ENCODE results near the gene DOCK10.

The DOCK10 gene

DNA sequence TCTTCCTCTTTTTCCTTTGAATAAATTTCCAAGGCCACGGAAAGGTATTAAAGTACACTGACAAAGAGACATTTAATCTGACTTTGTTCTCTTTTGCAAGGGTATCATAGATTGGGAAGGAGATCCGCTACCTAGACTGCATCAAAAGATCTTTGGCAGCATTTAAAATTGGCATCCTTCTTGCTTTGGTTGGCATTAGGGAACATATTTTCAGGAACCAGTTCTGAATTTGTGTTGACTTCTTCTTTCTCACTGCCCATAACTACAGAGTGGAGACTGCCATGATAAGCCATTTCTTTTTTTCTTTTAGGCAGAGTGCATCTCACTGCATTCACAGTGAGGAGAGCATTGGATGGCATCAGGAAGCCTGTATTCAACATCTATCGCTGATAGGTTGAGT, 83.4 kb downstream of the DOCK10 start:
- in situ Hi-C loops (cut with MboI; ENCODE audit: low sequenced_read_pairs, unreplicated experiment): no loop called here
- TF ChIP-seq, protein P1, sequence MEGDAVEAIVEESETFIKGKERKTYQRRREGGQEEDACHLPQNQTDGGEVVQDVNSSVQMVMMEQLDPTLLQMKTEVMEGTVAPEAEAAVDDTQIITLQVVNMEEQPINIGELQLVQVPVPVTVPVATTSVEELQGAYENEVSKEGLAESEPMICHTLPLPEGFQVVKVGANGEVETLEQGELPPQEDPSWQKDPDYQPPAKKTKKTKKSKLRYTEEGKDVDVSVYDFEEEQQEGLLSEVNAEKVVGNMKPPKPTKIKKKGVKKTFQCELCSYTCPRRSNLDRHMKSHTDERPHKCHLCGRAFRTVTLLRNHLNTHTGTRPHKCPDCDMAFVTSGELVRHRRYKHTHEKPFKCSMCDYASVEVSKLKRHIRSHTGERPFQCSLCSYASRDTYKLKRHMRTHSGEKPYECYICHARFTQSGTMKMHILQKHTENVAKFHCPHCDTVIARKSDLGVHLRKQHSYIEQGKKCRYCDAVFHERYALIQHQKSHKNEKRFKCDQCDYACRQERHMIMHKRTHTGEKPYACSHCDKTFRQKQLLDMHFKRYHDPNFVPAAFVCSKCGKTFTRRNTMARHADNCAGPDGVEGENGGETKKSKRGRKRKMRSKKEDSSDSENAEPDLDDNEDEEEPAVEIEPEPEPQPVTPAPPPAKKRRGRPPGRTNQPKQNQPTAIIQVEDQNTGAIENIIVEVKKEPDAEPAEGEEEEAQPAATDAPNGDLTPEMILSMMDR (IDR thresholded peaks at IDR 0.05; ENCODE audit: borderline replicate concordance, control extremely low read depth, extremely low read depth, insufficient read depth, missing control alignments): no peak
- no peak for DNase-seq (ENCODE audit: low spot score)

DNA sequence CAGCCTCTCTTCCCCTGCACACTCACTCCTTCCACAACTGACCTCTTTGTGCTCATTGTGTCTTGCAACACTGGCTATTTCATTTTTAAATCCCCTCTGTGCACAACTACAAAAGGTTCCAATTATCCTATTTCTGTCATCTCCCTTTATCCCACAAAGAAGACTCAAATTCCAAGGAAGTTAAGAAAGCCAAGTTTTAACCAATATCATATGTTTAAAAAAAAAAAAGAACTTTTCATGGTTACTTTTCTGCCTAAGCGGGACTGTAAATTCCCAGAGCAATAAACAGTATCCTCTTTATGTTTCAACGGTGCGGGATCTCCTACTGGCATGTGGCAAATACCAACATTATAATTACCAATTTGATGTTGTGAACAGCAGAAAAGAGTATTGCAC, 83.8 kb downstream of the DOCK10 start:
- no peak for DNase-seq (ENCODE audit: low spot score)
- TF ChIP-seq, protein P1 (IDR thresholded peaks at IDR 0.05; ENCODE audit: borderline replicate concordance, control extremely low read depth, extremely low read depth, insufficient read depth, missing control alignments): no peak
- in situ Hi-C loops (cut with MboI; ENCODE audit: low sequenced_read_pairs, unreplicated experiment): no loop called here

GRCh38 chr2:224957540-224958461, 84.5 kb downstream of the DOCK10 start:
- in situ Hi-C loops (cut with MboI; ENCODE audit: low sequenced_read_pairs, unreplicated experiment): no loop called here
- TF ChIP-seq, protein P1 (IDR thresholded peaks at IDR 0.05; ENCODE audit: borderline replicate concordance, control extremely low read depth, extremely low read depth, insufficient read depth, missing control alignments): no peak
- DNase-seq (ENCODE audit: low spot score): peak; percentile 74

DNA sequence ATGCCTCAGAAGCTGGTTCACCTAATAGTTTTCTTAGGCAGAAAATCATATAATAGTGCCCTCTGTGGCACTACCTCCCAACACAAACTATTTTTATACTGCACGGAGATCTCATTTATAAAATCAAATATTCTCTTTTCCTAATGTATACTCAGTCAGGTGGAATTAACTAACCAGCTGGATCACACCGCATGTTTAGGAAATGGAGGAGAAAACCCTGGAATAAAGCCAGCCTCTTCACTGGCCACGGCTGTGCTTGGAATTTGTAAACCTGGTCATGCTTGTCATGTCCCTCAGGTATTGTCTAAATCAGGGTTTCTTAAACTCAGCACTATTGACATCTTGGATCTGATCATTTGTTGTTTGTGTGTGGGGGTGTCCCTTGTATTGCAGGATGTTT, 85.6 kb downstream of the DOCK10 start:
- in situ Hi-C loops (cut with MboI; ENCODE audit: low sequenced_read_pairs, unreplicated experiment): no loop called here
- no peak for DNase-seq (ENCODE audit: low spot score)
- TF ChIP-seq, protein P1 (IDR thresholded peaks at IDR 0.05; ENCODE audit: borderline replicate concordance, control extremely low read depth, extremely low read depth, insufficient read depth, missing control alignments): no peak

DNA sequence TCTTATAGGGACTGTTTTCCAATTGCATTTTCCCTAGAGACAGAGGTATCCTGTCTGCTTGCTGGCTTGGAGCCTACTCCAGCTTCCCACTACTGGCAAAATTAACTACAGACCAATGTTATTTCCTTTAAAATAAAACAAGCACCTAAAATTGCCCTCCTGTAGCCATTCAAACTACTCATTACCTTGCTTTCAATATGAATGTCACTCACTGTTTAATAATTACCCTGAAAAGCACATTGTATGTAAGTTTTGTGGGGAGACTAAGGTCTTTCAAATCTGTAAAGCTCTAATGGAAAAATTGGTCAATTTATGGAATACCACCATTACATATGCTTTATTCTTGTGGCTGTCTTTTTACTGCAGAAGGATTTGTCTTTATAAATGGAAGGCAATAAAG, 87.3 kb downstream of the DOCK10 start:
- in situ Hi-C loops (cut with MboI; ENCODE audit: low sequenced_read_pairs, unreplicated experiment): no loop called here
- TF ChIP-seq, protein P1 (IDR thresholded peaks at IDR 0.05; ENCODE audit: borderline replicate concordance, control extremely low read depth, extremely low read depth, insufficient read depth, missing control alignments): no peak
- no peak for DNase-seq (ENCODE audit: low spot score)

DNA sequence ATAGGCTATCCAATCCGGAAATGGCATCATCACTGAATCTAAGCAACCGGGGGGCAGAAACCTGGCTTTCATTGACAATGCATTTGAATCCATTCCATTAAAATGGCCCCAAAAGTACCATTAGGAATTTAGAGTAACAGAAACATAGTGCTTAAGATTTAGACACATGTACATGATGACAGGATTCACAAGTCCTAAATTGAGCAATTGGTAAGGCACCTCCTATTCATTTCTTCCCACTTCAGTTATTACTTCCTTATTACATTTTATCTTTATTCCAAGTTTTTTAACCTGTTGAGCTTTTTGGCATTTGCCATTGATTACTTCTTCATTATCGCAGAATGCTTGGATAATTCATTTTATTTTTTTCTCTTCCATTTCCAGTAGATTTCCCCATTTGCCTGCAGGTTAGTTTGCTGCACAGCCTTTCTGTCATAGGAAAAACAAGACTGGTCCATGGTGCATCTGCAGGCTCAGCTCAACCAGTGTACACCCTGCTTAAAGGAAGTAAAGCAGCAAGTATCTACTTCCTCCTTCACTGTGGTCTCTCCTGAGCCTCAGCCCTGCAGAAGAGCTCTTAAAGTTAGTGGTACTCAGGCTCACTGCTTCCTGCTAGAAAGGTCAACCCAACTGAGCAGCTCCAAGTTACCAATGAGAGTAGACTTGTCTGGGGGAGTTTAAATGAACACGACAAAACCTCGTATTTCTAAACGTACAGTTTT, 89.2 kb downstream of the DOCK10 start:
- DNase-seq (ENCODE audit: low spot score): peak; percentile 60
- in situ Hi-C loops (cut with MboI; ENCODE audit: low sequenced_read_pairs, unreplicated experiment): no loop called here
- TF ChIP-seq, protein P1 (IDR thresholded peaks at IDR 0.05; ENCODE audit: borderline replicate concordance, control extremely low read depth, extremely low read depth, insufficient read depth, missing control alignments): no peak
